ENCODE results near the gene ZNF296. TPM values are rescaled to one million over a fixed set of nuclear protein-coding genes. Genes with fewer than 3 reads are reported as not detected.

ZNF296 gene
- total RNA-seq: 0.17 and 0.29 TPM in 2 replicates

DNA sequence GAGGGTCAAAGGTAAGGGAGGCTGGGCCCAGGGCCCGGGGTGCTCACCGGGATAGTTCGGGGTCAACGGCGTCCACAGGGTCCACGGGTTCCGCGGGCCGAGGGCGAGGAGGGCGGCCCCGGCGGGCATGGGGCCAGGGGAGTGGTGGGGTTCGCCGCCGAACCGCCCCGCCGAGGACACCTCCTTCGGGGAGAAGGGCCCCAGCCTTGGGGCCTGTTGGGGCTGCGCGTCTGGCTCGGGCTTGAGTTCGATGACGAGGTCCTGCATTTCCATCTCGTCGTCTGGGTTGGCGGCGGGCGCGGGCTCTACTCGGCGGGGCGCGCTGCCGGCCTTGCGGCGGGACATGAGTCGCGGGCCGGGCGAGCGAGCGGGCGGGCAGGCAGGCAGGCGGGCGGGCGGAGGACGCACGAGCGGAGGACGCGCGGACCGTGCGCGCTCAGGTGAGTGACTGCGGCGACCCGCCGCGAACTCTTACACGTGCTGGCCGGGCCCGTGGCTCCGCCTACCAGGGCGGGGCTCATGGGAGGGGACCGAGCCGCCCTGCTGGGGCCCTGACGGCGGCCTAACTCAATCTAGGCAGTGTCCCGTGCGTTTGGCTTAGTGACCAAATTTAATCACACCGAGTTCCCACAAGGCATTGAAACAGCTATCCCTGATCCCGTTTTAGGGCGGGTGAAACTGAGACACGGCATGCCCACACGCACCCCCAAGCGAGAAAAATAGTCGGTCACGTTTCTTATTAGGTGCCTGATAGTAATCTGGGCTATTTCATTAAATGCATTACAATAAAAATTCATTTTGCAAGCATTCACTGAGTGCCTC, at the start of gene ZNF296:
Gene ZNF296, minus strand, starts transcription at position 450 of the 822 bp plus-strand sequence. Its CDS starts 105 bp downstream, at position 345.

DNA sequence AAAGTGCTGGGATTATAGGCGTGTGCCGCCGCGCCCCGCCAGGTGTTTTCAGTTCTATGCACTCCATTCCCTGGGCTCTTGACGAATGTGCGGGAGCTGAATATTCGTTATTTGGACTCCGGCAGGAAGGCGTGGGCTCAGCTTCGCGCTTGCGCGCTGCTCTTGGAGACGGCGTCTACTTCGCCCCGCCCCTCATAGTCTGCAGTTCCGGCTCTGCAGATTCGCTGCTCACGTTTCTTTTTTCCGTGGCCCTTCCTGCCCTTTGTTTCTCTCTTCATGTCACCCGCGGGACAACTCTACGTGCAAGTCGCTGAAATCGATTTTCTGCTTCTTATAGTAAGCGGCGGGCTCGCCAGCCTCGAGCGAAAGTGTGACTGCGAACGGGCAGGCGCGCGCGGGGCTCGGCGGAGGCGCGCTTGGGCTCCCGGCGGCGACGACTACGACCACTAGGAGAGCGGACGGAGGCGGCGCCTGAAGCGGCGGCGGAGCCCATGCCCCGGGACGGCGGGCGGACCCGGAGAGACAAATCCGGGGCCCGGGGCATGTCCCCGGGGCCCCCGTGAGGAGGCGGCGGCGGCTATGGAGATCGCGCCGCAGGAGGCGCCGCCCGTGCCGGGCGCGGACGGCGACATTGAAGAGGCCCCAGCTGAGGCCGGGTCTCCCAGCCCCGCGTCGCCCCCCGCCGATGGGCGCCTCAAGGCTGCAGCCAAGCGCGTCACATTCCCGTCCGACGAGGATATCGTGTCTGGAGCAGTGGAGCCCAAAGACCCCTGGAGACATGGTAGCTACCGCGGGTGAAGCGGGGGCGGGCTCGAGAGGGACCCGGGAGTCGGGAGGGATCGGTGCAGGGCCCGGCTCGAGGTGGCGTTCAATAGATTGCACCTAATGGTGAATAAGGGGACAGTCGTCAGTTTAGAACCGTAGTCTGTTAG, 16.7 kb upstream of the ZNF296 start, which contains the start of gene PPP1R37:
Gene PPP1R37, plus strand, starts transcription at position 433 of the 932 bp plus-strand sequence. Its CDS starts 147 bp downstream, at position 580.

DNA sequence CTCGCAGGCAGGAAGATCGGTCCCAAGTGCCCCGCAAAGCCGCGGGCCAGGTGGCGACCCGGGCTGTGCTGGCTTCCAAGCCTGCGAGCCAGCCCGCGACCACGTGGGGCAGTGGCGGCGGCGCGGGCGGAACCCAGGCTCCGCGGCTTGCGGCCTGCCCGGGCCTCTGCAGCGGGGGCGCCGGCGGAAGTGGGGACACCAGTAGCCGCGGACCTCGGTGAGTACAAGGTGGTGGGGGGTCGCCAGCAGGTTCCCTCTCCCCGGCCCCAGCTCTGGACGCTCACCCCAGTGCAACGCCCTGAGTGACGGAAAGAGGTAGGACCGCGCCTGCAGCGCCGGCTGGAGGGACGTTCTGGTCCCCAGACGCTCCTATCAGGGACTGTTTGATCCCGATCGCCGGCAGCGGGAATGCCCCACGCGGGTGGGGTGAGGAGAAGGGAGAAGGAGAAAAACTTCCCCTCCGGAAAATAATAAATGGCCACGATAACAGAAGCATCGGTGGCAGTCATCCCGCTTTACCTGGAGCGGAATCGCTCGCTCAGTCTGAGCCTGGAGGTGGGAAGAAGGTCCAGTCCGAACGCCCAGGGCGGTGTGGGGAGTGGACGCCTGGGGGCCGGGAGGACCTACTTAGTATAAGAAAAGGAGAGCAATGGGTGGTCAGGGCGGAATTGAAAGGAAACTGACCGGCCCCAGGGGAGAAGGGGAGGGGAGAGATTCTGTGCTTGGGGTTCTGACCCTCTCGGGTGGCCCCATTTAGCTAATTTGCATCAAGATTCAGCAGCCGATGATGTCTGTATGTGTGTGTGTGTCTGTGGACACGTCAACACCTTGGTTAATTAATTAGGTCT, 3.0 kb upstream of the ZNF296 start, which contains the start of gene GEMIN7:
Gene GEMIN7, plus strand, starts transcription at position 198 of the 848 bp plus-strand sequence. CDS start 10,855 bp downstream, outside the sequence.

DNA sequence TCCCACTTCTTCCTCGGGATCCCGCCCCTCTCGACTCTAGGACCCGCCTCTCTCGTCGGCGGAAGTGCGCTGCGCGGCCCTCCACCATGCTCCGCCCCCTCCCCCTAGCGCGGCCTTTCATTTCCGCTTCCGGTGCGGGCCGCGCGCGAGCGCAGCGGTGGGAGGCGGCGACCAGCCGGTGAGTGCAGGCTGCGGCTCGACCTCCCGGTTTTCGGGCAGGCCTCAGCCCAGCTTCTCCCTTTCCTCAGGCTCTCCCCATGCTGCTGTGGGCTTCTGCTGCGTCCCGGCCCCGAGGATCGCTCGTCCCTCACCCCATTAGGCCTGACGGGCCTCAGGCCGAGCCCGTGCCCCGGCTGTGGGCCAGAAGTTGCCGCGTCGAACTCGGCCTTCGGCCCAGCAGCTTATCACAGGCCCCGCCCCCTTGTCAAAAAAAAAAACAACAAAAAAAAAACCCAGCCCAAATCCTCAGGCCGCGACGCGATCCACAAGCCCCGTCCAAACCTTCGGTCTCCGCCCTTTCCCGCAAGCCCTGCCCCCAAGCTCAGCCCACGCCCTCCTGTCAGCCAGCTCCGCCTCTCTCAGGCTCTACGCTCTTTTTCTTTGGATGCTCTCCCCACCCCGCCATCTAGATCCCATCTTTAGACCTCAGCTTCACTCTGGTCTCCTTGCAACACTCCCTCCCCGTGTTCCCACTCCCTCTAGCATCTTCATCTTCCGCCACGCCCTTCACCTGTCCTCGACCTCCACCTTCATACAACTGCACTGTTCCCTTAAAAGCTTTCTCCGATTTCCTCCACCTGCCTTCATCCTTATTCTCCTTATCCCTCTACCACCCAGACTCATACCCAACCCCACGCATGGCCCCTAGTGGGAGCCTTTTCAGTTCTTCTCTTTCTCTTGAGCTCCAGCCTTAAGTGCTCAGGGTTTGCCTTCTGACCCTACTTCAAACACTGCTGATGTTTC, 37.1 kb downstream of the ZNF296 start, which contains the start of gene CLASRP:
Gene CLASRP, plus strand, starts transcription at position 115 of the 963 bp plus-strand sequence. CDS start 1,168 bp downstream, outside the sequence.

Other genes with a start within 250 kb of the ZNF296 start
- gene NECTIN2, start 230.2 kb downstream of the ZNF296 start, total RNA-seq: 45.2 and 61.5 TPM in 2 replicates
- gene TOMM40, start 185.2 kb downstream of the ZNF296 start, total RNA-seq: 31.3 and 36.4 TPM in 2 replicates
- gene APOE, start 170.7 kb downstream of the ZNF296 start, total RNA-seq: 4.1 and 58.4 TPM in 2 replicates
- 0.58 and 0.99 TPM in 2 replicates for gene APOC1, start 161.9 kb downstream of the ZNF296 start, total RNA-seq
- gene APOC4, start 134.2 kb downstream of the ZNF296 start, total RNA-seq: not detected in 2 replicates
- not detected in 2 replicates for gene APOC2, start 130.4 kb downstream of the ZNF296 start, total RNA-seq
- gene CLPTM1, start 121.1 kb downstream of the ZNF296 start, total RNA-seq: 42.9 and 94.9 TPM in 2 replicates
- gene RELB, start 75.0 kb downstream of the ZNF296 start, total RNA-seq: 4.1 and 19.0 TPM in 2 replicates
- gene CLASRP, start 37.4 kb downstream of the ZNF296 start, total RNA-seq: 11.4 and 25.5 TPM in 2 replicates
- gene GEMIN7, start 2.8 kb upstream of the ZNF296 start, total RNA-seq: 21.1 and 22.2 TPM in 2 replicates
- gene PPP1R37, start 16.7 kb upstream of the ZNF296 start, total RNA-seq: 39.7 and 66.0 TPM in 2 replicates
- gene NKPD1, start 84.5 kb upstream of the ZNF296 start, total RNA-seq: under 0.01 and 0.66 TPM in 2 replicates
- gene TRAPPC6A, start 101.8 kb upstream of the ZNF296 start, total RNA-seq: 6.1 and 8.3 TPM in 2 replicates
- gene BLOC1S3, start 102.3 kb upstream of the ZNF296 start, total RNA-seq: 8.9 and 13.1 TPM in 2 replicates
- 0.17 TPM in 1 of 2 replicates, not detected in the other for gene EXOC3L2, start 168.9 kb upstream of the ZNF296 start, total RNA-seq
- gene MARK4, start 174.8 kb upstream of the ZNF296 start, total RNA-seq: 12.5 and 16.0 TPM in 2 replicates
- not detected in 2 replicates for gene CKM, start 246.4 kb upstream of the ZNF296 start, total RNA-seq

Data from smooth muscle cell of trachea (primary cell).